Measurements from ENCODE around the gene COIL.
"Not testable (repeated sequence)": the region's sequence is repeated elsewhere in the genome, so short reads cannot be mapped to it uniquely, and the experiment has no call there.

Gene COIL

GRCh38 chr17:56949595-56949994 is 11.3 kb downstream of the COIL start:
- no peak overlapping the region for H3K27ac ChIP-seq (ENCODE audit: low read depth, low read length)
- no peaks in the 10 kb centered on the region for H3K27me3 ChIP-seq (ENCODE audit: insufficient read depth, low read length)
- H3K9me3 ChIP-seq (ENCODE audit: insufficient read depth, low read depth, low read length) = no peaks in the 10 kb centered on the region
- 93% methylated on average over 3 of the region's 3 CpGs for WGBS
- peaks cover 60% of the 10 kb centered on the region for H3K36me3 ChIP-seq (ENCODE audit: insufficient read depth, low read length)
- no peak overlapping the region for H3K4me3 ChIP-seq (ENCODE audit: low read length)
- no peak overlapping the region for H3K9ac ChIP-seq (ENCODE audit: low read depth, low read length)
- H3K4me1 ChIP-seq (ENCODE audit: insufficient read depth, low read length) = no peaks in the 10 kb centered on the region

GRCh38 chr17:56948491-56948890 is 12.4 kb downstream of the COIL start:
- no peak overlapping the region for H3K9ac ChIP-seq (ENCODE audit: low read depth, low read length)
- no peak overlapping the region for H3K27ac ChIP-seq (ENCODE audit: low read depth, low read length)
- H3K27me3 ChIP-seq (ENCODE audit: insufficient read depth, low read length) = no peaks in the 10 kb centered on the region
- H3K4me3 ChIP-seq (ENCODE audit: low read length) = no peak overlapping the region
- H3K36me3 ChIP-seq (ENCODE audit: insufficient read depth, low read length) = peaks cover 67% of the 10 kb centered on the region
- H3K4me1 ChIP-seq (ENCODE audit: insufficient read depth, low read length) = no peaks in the 10 kb centered on the region
- WGBS = no CpG with 5 or more reads among the region's 1 CpG
- H3K9me3 ChIP-seq (ENCODE audit: insufficient read depth, low read depth, low read length) = no peaks in the 10 kb centered on the region

- H3K27me3 ChIP-seq (ENCODE audit: insufficient read depth, low read length) = no peaks in the 10 kb centered on the region
- H3K9me3 ChIP-seq (ENCODE audit: insufficient read depth, low read depth, low read length) = no peaks in the 10 kb centered on the region
- H3K4me1 ChIP-seq (ENCODE audit: insufficient read depth, low read length) = no peaks in the 10 kb centered on the region
- 80% methylated on average over 1 of the region's 1 CpG for WGBS
- no peak overlapping the region for H3K27ac ChIP-seq (ENCODE audit: low read depth, low read length)
- H3K36me3 ChIP-seq (ENCODE audit: insufficient read depth, low read length) = peaks cover 72% of the 10 kb centered on the region
- H3K9ac ChIP-seq (ENCODE audit: low read depth, low read length) = no peak overlapping the region
- H3K4me3 ChIP-seq (ENCODE audit: low read length) = no peak overlapping the region
Measured at GRCh38 chr17:56947741-56948140, 13.1 kb downstream of the COIL start.

- Histone ChIP-seq H3K27me3 (ENCODE audit: insufficient read depth, low read length) (no peaks in the 10 kb centered on the region), H3K27ac (ENCODE audit: low read depth, low read length) (no peak overlapping the region), H3K4me3 (ENCODE audit: low read length) (no peak overlapping the region), H3K4me1 (ENCODE audit: insufficient read depth, low read length) (no peaks in the 10 kb centered on the region), H3K9me3 (ENCODE audit: insufficient read depth, low read depth, low read length) (no peaks in the 10 kb centered on the region), H3K9ac (ENCODE audit: low read depth, low read length) (no peak overlapping the region), H3K36me3 (ENCODE audit: insufficient read depth, low read length) (peaks cover 87% of the 10 kb centered on the region)
- 97% methylated on average over 1 of the region's 3 CpGs for WGBS
Measured at GRCh38 chr17:56945938-56946505, 14.8 kb downstream of the COIL start.

- Histone ChIP-seq H3K27ac (ENCODE audit: low read depth, low read length) (no peak overlapping the region), H3K36me3 (ENCODE audit: insufficient read depth, low read length) (peaks cover 81% of the 10 kb centered on the region), H3K4me3 (ENCODE audit: low read length) (no peak overlapping the region), H3K9me3 (ENCODE audit: insufficient read depth, low read depth, low read length) (no peaks in the 10 kb centered on the region), H3K27me3 (ENCODE audit: insufficient read depth, low read length) (no peaks in the 10 kb centered on the region), H3K4me1 (ENCODE audit: insufficient read depth, low read length) (no peaks in the 10 kb centered on the region), H3K9ac (ENCODE audit: low read depth, low read length) (no peak overlapping the region)
- WGBS = 94% methylated on average over 10 of the region's 10 CpGs
Measured at GRCh38 chr17:56943505-56944125, 17.2 kb downstream of the COIL start.

- no peak overlapping the region for H3K27ac ChIP-seq (ENCODE audit: low read depth, low read length)
- H3K4me3 ChIP-seq (ENCODE audit: low read length) = no peak overlapping the region
- no peaks in the 10 kb centered on the region for H3K4me1 ChIP-seq (ENCODE audit: insufficient read depth, low read length)
- H3K36me3 ChIP-seq (ENCODE audit: insufficient read depth, low read length) = peaks cover 81% of the 10 kb centered on the region
- 79% methylated on average over 11 of the region's 11 CpGs for WGBS
- H3K9me3 ChIP-seq (ENCODE audit: insufficient read depth, low read depth, low read length) = no peaks in the 10 kb centered on the region
- H3K27me3 ChIP-seq (ENCODE audit: insufficient read depth, low read length) = no peaks in the 10 kb centered on the region
- H3K9ac ChIP-seq (ENCODE audit: low read depth, low read length) = no peak overlapping the region
Measured at GRCh38 chr17:56939869-56940484, 20.9 kb downstream of the COIL start.

- 90% methylated on average over 5 of the region's 5 CpGs for WGBS
- not testable (repeated sequence) for H3K4me3 ChIP-seq (ENCODE audit: low read length); H3K4me1 ChIP-seq (ENCODE audit: insufficient read depth, low read length); H3K27me3 ChIP-seq (ENCODE audit: insufficient read depth, low read length); H3K9ac ChIP-seq (ENCODE audit: low read depth, low read length); H3K9me3 ChIP-seq (ENCODE audit: insufficient read depth, low read depth, low read length); H3K27ac ChIP-seq (ENCODE audit: low read depth, low read length)
- H3K36me3 ChIP-seq (ENCODE audit: insufficient read depth, low read length) = peaks cover 74% of the 10 kb centered on the region
Measured at GRCh38 chr17:56938206-56938605, 22.6 kb downstream of the COIL start.

- H3K4me3 ChIP-seq (ENCODE audit: low read length) = no peak overlapping the region
- no peaks in the 10 kb centered on the region for H3K27me3 ChIP-seq (ENCODE audit: insufficient read depth, low read length)
- no peaks in the 10 kb centered on the region for H3K4me1 ChIP-seq (ENCODE audit: insufficient read depth, low read length)
- 96% methylated on average over 2 of the region's 2 CpGs for WGBS
- peaks cover 69% of the 10 kb centered on the region for H3K36me3 ChIP-seq (ENCODE audit: insufficient read depth, low read length)
- no peak overlapping the region for H3K9ac ChIP-seq (ENCODE audit: low read depth, low read length)
- H3K9me3 ChIP-seq (ENCODE audit: insufficient read depth, low read depth, low read length) = peaks cover 2% of the 10 kb centered on the region; the same call in 1 of the 2 replicates
- H3K27ac ChIP-seq (ENCODE audit: low read depth, low read length) = no peak overlapping the region
Measured at GRCh38 chr17:56937687-56938086, 23.2 kb downstream of the COIL start.

- Histone ChIP-seq H3K9ac (ENCODE audit: low read depth, low read length) (no peak overlapping the region), H3K9me3 (ENCODE audit: insufficient read depth, low read depth, low read length) (peaks cover 11% of the 10 kb centered on the region), H3K36me3 (ENCODE audit: insufficient read depth, low read length) (peaks cover 66% of the 10 kb centered on the region), H3K27me3 (ENCODE audit: insufficient read depth, low read length) (no peaks in the 10 kb centered on the region), H3K27ac (ENCODE audit: low read depth, low read length) (no peak overlapping the region), H3K4me3 (ENCODE audit: low read length) (no peak overlapping the region), H3K4me1 (ENCODE audit: insufficient read depth, low read length) (no peaks in the 10 kb centered on the region)
- 96% methylated on average over 6 of the region's 6 CpGs for WGBS
Measured at GRCh38 chr17:56936697-56937322, 24.0 kb downstream of the COIL start.

GRCh38 chr17:56935461-56935860 is 25.4 kb downstream of the COIL start:
- peaks cover 54% of the 10 kb centered on the region for H3K36me3 ChIP-seq (ENCODE audit: insufficient read depth, low read length)
- H3K27ac ChIP-seq (ENCODE audit: low read depth, low read length) = no peak overlapping the region
- no peaks in the 10 kb centered on the region for H3K27me3 ChIP-seq (ENCODE audit: insufficient read depth, low read length)
- peaks cover 24% of the 10 kb centered on the region for H3K9me3 ChIP-seq (ENCODE audit: insufficient read depth, low read depth, low read length)
- H3K9ac ChIP-seq (ENCODE audit: low read depth, low read length) = no peak overlapping the region
- H3K4me3 ChIP-seq (ENCODE audit: low read length) = no peak overlapping the region
- no peaks in the 10 kb centered on the region for H3K4me1 ChIP-seq (ENCODE audit: insufficient read depth, low read length)
- WGBS = 99% methylated on average over 3 of the region's 3 CpGs

GRCh38 chr17:56934280-56934679 is 26.6 kb downstream of the COIL start:
- Histone ChIP-seq H3K9me3 (ENCODE audit: insufficient read depth, low read depth, low read length) (peaks cover 36% of the 10 kb centered on the region), H3K9ac (ENCODE audit: low read depth, low read length) (no peak overlapping the region), H3K4me3 (ENCODE audit: low read length) (no peak overlapping the region), H3K36me3 (ENCODE audit: insufficient read depth, low read length) (peaks cover 48% of the 10 kb centered on the region), H3K27me3 (ENCODE audit: insufficient read depth, low read length) (no peaks in the 10 kb centered on the region), H3K27ac (ENCODE audit: low read depth, low read length) (no peak overlapping the region), H3K4me1 (ENCODE audit: insufficient read depth, low read length) (no peaks in the 10 kb centered on the region)
- WGBS = 99% methylated on average over 4 of the region's 4 CpGs

All from HUES64 (cell line).